Measurements from ENCODE around the gene ASTN2. TPM values are rescaled to one million over a fixed set of nuclear protein-coding genes. Genes with fewer than 3 reads are reported as not detected.
"Not testable (repeated sequence)": the region's sequence is repeated elsewhere in the genome, so short reads cannot be mapped to it uniquely, and the experiment has no call there.

Gene ASTN2
- total RNA-seq, 2 donors from 2014 or later: 3.1 to 4.9 TPM

DNA sequence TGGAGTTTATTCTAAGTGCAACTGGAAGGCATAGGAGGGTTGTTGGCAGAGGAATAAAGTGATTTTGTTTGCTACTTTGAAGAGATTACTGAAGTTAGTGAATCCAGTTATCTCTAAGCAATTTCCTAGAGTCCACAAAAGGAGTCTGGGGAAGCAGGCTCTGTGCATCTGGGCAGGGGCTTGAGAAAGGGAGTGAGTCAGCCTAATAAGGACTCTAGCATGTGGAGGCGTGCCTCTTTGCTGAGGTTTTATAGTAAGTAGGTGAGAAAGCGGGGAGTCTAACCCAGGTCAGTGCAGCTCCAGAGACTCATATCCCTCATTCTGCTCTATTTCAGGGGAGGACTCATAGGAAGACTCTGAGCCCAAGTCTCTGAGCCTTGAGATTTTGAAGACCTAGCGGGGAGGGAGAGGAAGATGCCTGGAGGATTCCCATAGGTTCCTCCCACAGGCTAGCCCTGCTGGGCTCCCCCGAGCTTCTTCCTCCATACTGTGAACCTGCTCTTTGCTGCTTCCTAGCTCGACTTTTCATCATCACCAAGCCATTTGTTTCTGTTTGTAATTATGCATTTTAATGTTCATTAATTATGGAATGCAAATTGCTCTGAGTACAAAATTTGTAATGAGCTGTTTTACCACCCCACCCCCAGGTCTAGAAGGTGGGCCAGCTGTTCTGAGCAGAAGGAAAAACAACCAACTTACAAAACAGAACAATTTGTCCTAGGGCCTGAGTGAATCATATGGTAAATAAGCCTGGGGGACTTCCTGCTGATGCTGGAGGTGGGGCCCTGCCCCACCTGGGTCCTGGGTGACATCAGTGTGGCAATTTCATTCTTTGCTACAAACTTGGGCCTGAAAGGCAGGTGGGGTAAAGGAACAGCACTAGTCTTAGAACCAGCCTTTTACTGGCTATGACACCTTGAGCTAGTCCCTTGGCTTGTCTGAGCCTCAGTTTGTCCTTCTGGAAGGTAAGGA, 577.6 kb downstream of the ASTN2 start:
- intact Hi-C loops (cut with DNase I, micrococcal nuclease): no loop called here
- ATAC-seq (no peak), DNase-seq (no peak)

DNA sequence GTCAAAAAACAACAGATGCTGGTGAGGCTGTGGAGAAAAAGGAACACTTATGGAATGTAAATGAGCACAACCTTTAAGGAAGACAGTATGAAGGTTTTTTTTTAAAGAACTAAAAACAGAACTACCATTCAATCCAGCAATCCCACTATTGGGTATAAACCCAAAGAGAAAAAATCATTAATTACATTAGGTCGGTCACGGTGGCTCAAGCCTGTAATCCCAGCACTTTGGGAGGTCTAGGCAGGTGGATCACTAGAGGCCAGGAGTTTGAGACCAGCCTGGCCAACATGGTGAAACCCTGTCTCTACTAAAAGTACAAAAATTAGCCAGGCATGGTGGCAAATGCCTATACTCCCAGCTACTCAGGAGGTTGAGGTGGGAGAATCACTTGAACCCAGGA, 584.5 kb downstream of the ASTN2 start:
- ATAC-seq; intact Hi-C loops (cut with DNase I, micrococcal nuclease); DNase-seq: not testable (repeated sequence)

DNA sequence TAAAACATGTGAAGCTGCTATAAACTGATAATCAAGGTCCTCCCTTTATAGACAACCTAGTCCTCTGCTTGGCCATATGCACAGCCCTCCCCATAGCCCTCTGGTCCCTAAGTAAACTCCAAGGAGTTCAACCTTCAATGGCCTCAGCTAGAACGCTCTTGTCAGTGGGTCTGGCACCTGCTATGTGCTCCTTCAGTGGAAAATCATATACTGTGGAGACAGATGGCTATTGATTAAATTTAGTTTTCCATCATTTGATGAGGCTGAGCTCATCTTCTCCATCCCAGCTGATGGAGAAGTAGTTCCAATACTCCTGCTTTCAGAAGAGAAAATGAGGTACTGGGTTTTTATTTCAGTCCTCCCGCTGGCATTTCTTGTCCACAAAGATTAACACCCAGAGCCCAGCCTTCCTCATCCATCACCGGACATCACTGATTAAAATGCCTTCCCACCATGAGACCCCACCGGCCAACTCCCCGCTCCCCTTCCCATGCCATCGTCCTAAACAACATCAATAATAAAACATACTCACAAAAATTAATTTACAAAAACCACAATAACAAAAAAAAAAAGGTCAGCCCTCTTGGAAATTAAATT, 593.1 kb downstream of the ASTN2 start:
- no peak for ATAC-seq
- DNase-seq: no peak
- intact Hi-C loops (cut with DNase I, micrococcal nuclease): no loop called here

DNA sequence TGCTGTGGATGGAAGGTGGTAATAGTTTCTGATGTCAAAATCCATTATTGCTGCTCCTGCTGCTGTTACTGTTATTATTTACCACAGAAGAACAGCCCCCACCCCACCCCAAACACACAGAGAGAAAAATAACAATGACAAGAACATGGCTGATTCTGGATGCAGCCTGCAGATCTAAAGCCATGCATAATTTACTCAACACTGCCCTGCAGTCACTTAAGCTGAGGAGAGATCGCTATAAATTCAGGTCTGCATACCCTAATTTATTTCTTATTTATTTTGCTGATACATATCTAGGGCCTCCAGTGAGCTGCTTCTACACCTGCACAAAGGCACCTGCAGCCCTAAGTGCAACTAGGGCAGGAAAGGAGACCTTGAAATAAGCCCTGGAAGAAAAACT, 595.7 kb downstream of the ASTN2 start:
- no peak for DNase-seq
- intact Hi-C loops (cut with DNase I, micrococcal nuclease): no loop called here
- ATAC-seq: no peak

DNA sequence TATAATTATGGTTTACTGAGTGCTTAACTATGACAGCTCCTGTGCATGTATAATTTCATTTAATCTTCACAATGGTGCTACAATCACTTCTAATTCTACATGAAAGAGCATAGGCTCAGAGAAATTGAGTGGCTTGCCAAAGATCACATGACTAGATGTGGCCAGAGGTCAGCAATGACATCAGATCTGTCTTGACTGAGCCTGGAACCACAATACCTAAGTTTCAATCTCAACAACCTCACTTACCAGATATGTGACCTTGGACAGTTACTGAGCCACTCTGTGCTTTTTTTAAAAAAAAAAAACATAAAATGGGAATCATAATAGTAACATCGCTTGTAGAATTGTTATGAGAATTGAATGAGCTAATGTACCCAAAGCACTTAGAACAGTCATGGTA, 597.1 kb downstream of the ASTN2 start:
- no peak for DNase-seq
- intact Hi-C loops (cut with DNase I, micrococcal nuclease): no loop called here
- no peak for ATAC-seq

DNA sequence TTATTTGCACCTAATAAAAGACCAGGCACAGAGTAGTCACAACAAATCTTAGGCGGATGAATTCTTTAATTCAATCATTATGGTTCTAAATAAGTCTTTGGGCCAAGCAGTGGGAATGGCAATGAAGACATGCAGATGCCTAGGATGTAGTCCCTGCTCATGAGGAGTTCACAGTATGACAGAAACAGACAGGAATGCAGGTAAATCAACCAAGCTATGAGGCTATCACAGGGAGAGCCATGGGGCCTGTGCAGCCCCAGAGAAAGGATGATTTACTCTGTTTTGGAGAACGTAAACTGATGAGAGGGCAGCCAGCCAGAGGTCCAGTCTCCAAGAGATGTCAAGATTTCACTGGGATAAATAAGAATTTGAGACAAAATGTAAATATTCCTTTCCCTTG, 598.4 kb downstream of the ASTN2 start:
- ATAC-seq (no peak), DNase-seq (no peak)
- intact Hi-C loops (cut with DNase I, micrococcal nuclease): no loop called here

DNA sequence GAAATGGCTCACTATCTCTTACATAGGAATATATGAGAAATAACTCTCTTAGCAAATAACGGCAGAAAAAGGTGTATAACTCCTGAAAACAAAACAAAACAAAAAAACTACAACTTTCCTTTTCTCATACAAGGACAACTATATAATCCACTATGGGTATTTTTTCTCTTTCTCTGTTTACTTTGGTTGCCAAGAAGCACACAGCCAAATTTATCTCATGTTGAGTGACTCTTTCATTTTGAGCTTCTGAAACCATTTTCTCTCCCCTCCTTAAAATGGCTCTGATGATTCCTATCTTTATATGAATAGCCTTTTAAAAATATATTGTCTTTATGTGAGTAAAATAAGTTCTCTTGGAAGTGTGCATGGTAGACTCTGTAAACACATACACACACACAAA, 599.0 kb downstream of the ASTN2 start:
- intact Hi-C loops (cut with DNase I, micrococcal nuclease): no loop called here
- DNase-seq (no peak), ATAC-seq (no peak)

DNA sequence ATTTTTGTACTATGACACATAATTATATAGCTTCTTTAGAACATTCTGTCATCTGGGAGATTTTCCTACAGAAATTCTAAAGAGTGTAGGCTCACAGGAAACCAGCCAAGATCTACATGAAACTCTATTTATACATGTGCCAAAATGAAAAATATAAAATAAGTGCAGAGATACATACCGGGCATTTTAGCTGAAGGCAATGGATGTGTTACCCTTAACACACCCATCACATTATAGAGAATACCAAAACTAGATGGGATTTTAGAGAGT, 601.9 kb downstream of the ASTN2 start:
- DNase-seq (no peak), ATAC-seq (no peak)
- intact Hi-C loops (cut with DNase I, micrococcal nuclease): no loop called here

DNA sequence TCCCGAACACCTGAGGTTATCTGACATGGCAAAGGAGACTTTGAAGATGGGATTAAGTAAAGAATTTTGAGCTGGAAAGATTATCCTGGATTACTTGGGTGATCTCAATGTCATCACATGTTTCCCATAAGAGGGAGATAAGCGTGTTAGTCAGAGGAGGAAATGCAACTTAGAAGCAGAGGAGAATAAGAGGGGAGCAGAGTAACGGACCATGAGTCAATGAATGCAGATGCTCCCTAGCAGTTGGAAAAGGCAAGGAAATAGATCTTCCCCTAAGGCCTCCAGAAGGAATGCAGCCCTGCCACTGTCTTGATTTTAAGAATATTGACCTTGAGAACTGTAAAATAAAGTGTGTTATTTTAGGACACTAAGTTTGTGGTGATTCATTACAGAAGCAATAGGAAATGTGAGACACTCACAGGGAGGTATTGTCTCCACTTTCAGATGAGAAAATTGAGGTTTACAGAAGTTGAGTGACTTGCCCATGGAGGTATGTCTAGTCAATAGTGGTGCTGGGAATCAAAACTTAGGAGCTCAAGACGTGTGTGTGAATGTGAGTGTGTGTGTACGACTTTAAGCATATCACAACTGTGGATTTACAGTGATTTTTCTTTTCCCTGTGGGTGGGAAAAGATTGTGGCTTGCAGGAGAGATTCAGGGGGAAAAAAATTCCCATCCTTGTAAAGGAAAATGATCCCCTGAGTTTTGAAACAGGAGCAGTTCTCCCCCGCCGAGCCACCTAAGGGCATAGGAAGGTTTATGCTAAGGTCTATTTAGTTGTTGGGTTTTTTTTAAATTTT, 602.4 kb downstream of the ASTN2 start:
- intact Hi-C loops (cut with DNase I, micrococcal nuclease): no loop called here
- DNase-seq: no peak
- ATAC-seq: no peak

DNA sequence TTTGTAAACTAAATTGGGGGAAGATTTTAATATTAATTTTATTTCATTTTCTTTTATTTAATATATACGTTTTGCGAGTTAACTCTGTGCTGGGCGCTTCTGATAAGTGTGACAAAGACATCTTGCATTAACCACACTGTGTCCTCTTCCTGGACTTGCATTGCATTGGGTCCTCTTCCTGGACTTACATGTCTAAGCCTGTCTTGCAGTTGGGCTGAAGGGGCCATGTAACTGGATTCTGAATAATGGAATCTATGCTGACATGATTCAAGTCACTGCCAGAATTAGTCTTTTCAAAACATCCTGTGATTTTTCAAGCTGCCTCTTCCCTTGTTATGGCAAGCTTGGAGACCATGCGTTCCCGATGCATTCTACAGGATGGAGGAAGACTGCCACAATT, 605.2 kb downstream of the ASTN2 start:
- intact Hi-C loops (cut with DNase I, micrococcal nuclease): no loop called here
- ATAC-seq: no peak

DNA sequence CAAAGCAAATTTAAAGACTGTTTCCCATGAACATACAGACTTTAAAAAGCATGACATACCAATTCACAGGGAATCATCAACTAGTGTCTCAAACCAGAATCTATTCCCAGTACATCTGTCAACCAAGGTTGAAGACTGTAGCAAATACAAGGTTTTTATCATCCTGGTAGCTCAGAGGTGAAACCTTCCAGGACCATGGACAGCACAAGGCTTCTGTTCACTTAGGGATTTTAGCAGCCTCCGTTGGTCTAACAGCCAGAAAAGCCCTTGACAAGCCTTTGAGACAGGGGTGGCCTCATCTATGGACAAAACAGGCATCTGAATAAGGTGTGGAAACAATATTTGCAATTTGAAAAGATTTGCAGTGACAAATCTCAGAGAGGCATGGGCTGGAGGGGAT, 608.8 kb downstream of the ASTN2 start:
- no peak for ATAC-seq
- no peak for DNase-seq
- intact Hi-C loops (cut with DNase I, micrococcal nuclease): no loop called here

More for the DNA sequence above, 605.2 kb downstream of the ASTN2 start:
- no peak for DNase-seq

DNA sequence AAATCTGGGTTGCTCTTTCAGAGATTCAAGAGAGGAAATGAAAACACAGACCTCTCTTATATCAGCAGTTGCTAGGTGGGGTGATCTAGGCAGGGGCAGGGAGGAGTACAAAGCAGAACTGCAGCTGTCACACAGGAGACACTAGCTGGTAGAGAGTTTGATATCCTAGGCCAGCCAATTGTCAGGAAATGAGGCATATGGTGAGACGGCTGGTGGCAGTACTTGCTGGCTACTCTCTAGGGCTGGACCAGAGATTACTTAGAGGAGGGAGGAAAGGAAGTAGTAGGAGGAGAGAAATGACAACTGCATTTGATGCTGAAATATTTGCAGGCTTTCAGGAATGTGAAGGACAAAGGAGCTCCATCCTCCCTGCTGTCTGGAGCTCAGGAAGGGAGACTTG, 614.0 kb downstream of the ASTN2 start:
- intact Hi-C loops (cut with DNase I, micrococcal nuclease): no loop called here
- DNase-seq (no peak), ATAC-seq (no peak)

DNA sequence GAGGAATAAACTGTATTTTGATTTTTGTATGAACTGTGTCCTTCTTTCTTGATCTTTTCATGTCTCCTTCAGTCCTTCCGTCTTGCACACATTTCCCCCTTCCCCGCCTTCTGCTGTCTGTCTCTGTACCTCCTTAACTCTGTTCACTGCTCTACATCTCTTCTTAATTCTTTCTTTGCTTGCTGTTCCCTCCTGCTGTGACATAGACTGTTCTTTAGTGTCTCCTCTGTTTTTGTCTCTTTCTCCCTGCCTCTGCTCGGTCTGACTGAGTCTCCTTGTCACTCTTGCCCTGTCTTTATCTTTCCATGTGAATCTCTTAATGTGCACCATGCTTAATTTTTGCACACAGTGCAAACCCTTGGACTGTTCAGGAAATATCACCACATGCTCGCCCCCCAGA, 614.8 kb downstream of the ASTN2 start:
- intact Hi-C loops (cut with DNase I, micrococcal nuclease): no loop called here

DNA sequence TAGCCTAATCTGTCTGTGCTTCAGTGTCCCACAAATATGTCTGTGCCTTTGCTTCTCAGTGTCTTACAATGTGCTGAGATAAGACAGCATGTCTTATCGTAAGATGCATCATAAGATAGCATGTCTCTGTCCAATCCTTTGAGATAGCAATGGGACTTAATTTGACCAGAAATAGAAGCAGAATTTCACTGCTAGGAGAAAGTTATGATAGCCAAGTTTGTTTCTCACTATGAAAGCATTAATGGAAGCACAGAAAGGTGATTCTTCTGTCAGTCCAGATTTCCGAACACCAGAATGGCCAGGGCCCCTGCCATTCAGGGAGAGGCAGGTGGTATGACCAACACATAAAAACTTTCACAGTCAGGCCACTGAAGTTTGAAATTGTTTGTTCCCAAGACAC, 616.3 kb downstream of the ASTN2 start:
- intact Hi-C loops (cut with DNase I, micrococcal nuclease): no loop called here
- no peak for ATAC-seq
- no peak for DNase-seq

More for the DNA sequence above, 614.8 kb downstream of the ASTN2 start:
- no peak for DNase-seq
- ATAC-seq: no peak

DNA sequence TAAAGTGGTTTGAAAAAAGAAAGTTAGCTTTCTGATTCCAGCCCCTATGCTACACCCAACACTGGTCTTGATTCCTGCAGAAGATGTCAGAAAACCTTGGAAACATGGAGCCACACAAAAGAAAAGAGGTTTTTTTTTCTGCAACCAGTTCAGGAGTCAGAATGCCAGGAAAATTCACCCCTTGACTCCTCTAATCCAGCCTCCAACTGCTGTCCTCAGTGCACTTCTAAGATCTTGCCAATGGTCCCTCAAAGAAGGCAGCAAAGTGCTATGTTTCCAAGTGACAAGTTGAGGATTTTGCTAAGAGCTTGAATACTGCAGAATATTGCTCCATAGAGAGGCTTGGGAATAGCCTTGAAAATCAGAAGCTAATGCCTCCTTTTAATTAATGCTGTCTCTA, 617.6 kb downstream of the ASTN2 start:
- intact Hi-C loops (cut with DNase I, micrococcal nuclease): no loop called here
- DNase-seq (no peak), ATAC-seq (no peak)

DNA sequence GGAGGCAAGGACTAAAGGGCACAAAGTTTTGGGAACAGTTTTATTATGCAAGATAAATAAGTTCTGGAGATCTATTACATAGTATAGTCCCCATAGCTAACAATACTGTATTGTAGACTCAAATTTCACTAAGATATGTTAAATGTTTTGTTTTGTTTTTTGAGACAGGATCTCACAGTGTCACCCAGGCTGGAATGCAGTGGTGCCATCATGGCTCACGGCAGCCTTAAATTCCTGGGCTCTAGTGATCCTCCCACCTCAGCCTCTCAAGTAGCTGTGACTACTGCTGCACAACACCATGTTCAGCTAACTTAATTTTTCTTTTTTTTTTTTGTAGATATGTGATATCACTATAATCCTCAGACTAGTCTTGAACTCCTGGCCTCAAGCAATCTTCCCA, 618.2 kb downstream of the ASTN2 start:
- no peak for ATAC-seq
- DNase-seq: no peak
- intact Hi-C loops (cut with DNase I, micrococcal nuclease): no loop called here

DNA sequence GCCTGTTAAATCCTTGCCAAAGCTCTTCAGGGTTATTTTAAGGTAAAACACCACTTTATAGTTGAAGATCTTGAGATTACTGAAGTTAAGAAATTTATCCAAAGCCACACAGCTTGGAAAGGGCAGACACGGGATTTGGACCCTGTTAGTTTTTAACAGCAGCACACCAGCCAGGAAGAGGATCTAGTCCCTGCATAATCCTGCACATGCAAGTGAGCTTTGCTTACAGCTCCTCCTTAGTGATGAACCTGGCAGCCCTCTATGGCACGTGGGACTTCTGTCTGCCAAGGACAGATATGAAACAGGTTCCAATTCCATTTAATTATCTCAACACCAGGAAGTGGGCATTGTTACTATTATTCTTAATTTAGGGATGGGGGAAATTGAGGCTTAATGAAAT, 619.0 kb downstream of the ASTN2 start:
- intact Hi-C loops (cut with DNase I, micrococcal nuclease): no loop called here
- ATAC-seq (no peak), DNase-seq (no peak)

DNA sequence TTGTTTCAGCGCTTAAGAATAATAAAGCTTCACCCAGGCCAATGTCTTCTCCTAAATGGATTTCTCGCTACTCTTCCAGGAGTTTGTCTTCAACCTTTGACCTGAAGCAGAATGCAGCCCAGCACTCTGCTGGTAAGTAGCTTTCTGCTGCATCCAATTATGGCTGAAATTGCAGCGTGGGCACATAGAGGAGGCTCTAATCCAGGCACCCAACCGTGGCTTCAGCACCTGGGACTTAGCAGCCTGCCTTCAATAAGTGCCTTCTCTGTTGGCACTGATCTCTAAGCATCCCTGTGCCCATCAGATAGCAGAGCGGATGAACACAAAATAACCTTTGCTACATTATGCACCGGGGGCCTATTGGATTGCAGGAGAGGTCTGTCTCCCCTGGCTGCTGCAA, 622.6 kb downstream of the ASTN2 start:
- ATAC-seq: no peak
- DNase-seq: no peak
- intact Hi-C loops (cut with DNase I, micrococcal nuclease): no loop called here

DNA sequence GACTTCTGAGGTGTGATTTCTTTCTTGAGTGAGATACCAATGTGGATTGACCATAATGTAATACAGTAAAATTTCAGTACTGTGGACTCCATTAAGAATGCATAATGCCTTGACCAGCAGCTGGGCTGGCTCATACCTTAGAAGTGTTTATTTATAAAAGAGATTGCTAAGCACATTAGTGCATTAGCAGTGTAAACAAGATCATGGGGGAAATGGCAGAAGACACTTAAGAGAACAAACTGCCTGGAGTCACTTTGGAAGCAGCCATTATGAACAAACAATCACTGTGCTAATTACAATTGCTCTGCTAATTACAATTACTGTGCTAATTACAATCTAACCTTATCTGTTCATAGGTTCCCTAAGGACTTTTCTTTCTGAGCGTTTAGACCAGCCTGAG, 623.5 kb downstream of the ASTN2 start:
- no peak for ATAC-seq

DNA sequence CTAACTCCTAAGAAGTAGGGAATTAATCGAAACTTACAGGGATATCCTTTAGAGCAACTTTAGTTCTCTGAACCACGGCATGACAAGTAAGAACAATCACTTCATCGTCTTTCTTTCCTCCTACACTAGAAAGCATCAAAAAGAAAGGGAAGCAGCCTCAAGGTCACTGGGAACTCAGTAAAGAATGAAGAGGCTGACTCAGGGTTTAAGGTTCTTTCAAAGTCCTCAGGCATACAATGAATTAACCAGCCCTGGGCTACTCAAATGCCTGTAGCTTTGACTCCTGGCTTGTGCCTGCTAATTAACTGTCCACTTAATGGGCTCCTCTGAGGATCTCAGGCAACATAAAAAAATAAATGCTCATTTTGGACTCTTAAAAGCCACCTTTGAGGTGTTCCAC, 625.8 kb downstream of the ASTN2 start:
- intact Hi-C loops (cut with DNase I, micrococcal nuclease): no loop called here
- ATAC-seq: no peak
- DNase-seq: no peak

More for the DNA sequence above, 623.5 kb downstream of the ASTN2 start:
- intact Hi-C loops (cut with DNase I, micrococcal nuclease): no loop called here
- peak in 1 of 2 donors; percentile 5 for DNase-seq
